HepG2 (cell line): ENCODE data around the gene SGSH. TPM values are rescaled to one million over a fixed set of nuclear protein-coding genes. Genes with fewer than 3 reads are reported as not detected.

ENCODE experiments used
- BCLAF1 ChIP-seq: fragments of 450-650 bp; IDR thresholded peaks from 2 replicates; pipeline ENCODE4 v1.6.1; 2017; ENCODE audit warnings: mild to moderate bottlenecking
- CHD4 ChIP-seq: fragments of 200-600 bp; sonication (generic); IDR thresholded peaks from 2 replicates; pipeline ENCODE4 v1.7.0; 2017; ENCODE audit warnings: mild to moderate bottlenecking, low read length, borderline replicate concordance
- HMG20A ChIP-seq: IDR thresholded peaks from 2 replicates; pipeline ENCODE4 v1.6.1; 2016; ENCODE audit warnings: borderline replicate concordance
- HNF4G ChIP-seq, 2 experiments: sonication (generic) in 1 of 2; formaldehyde crosslinking in 1 of 2; IDR thresholded peaks; 2 replicates each; pipeline versions ENCODE4 v1.4.0 to v1.6.1; 2011 to 2020; ENCODE audit warnings: borderline replicate concordance in 2 of 2, low read depth in 2 of 2, mild to moderate bottlenecking in 2 of 2, low read length in 1 of 2, missing genetic modification reagents in 1 of 2, moderate library complexity in 1 of 2
- KLF11 ChIP-seq: IDR thresholded peaks from 2 replicates; pipeline ENCODE4 v1.6.1; 2016; ENCODE audit warnings: missing compliant biosample characterization
- MAZ ChIP-seq, 2 experiments: sonication (generic) in 1 of 2; formaldehyde crosslinking in 1 of 2; IDR thresholded peaks; 2 replicates each; pipeline versions ENCODE4 v1.5.0 to v1.6.1; 2012 to 2020; ENCODE audit warnings: low read depth in 2 of 2, mild to moderate bottlenecking in 2 of 2, borderline replicate concordance in 1 of 2, improper control_type of control experiment in 1 of 2, low read length in 1 of 2, missing genetic modification reagents in 1 of 2, moderate library complexity in 1 of 2
- MED1 ChIP-seq: sonication (generic); formaldehyde crosslinking; IDR thresholded peaks from 2 replicates; pipeline ENCODE4 v1.4.0; 2020; ENCODE audit warnings: missing genetic modification reagents
- NFATC3 ChIP-seq: sonication (generic); formaldehyde crosslinking; IDR thresholded peaks from 2 replicates; pipeline ENCODE4 v1.5.1; 2020; ENCODE audit warnings: mild to moderate bottlenecking, missing genetic modification reagents
- NRL ChIP-seq: sonication (generic); formaldehyde crosslinking; IDR thresholded peaks from 2 replicates; pipeline ENCODE4 v1.5.0; 2020; ENCODE audit warnings: missing genetic modification reagents, mild to moderate bottlenecking, moderate library complexity, borderline replicate concordance
- SPEN ChIP-seq: sonication (generic); formaldehyde crosslinking; IDR thresholded peaks from 2 replicates; pipeline ENCODE4 v1.5.1; 2020; ENCODE audit warnings: low read depth, mild to moderate bottlenecking, missing genetic modification reagents
- THRA ChIP-seq: sonication (generic); formaldehyde crosslinking; IDR thresholded peaks from 2 replicates; pipeline ENCODE4 v1.4.0; 2020; ENCODE audit warnings: missing genetic modification reagents, borderline replicate concordance
- TMF1 ChIP-seq: sonication (generic); formaldehyde crosslinking; IDR thresholded peaks from 2 replicates; pipeline ENCODE4 v1.8.1; 2022; ENCODE audit warnings: low read depth, missing genetic modification reagents
- ZBED4 ChIP-seq: sonication (generic); formaldehyde crosslinking; IDR thresholded peaks from 2 replicates; pipeline ENCODE4 v1.4.0; 2020; ENCODE audit warnings: missing genetic modification reagents, borderline replicate concordance
- ZBTB33 ChIP-seq: sonication (generic); formaldehyde crosslinking; IDR thresholded peaks from 2 replicates; pipeline ENCODE4 v1.4.0; 2020; ENCODE audit warnings: missing genetic modification reagents
- ZNF543 ChIP-seq: sonication (generic); formaldehyde crosslinking; IDR thresholded peaks from 2 replicates; pipeline ENCODE4 v1.4.0; 2020; ENCODE audit warnings: mild to moderate bottlenecking, missing genetic modification reagents
- polyA plus RNA-seq, 8 experiments: library from polyadenylated mRNA; depleted of rRNA in 3 of 8; stranded (reverse) in 7 of 8; unstranded in 1 of 8; fragments of >200 nt; fragmentation: Illumina TruSeq in 4 of 8; extraction: Trizol in 4 of 8; gene quantifications; 2 replicates each; pipeline versions ENCODE4 v1.2.1 to v1.2.3, GENCODE V29; 2011 to 2016; ENCODE audit warnings: low read depth in 4 of 8, missing spikeins in 1 of 8, mixed read lengths in 1 of 8; ENCODE audit not compliant: insufficient read depth in 1 of 8
- total RNA-seq, 5 experiments: library from RNA; depleted of rRNA; stranded (reverse); fragments of >200 nt; fragmentation: Illumina TruSeq; extraction: Trizol; gene quantifications; 2 replicates each; pipeline ENCODE4 v1.2.3, GENCODE V29; 2016; ENCODE audit warnings: low read depth in 1 of 5

SGSH gene
- total and polyA plus RNA-seq, 2 of the 13 experiments (the other 11 are each of a cell fraction or from before 2014, with no cell fraction given): 12.2 to 17.6 TPM

- TF ChIP-seq ZBTB33 (CRISPR knock-in tag) (peak; percentile 82; the same call in 1 of the 2 replicates), MED1 (no peak; the same call in 1 of the 2 replicates), ZBED4 (CRISPR knock-in tag) (no peak), KLF11 (CRISPR knock-in tag) (no peak), MAZ (IDR thresholded peaks at IDR 0.05; ENCODE audit: borderline replicate concordance, low read depth, low read length) (no peak), MAZ (CRISPR knock-in tag; IDR thresholded peaks at IDR 0.05; ENCODE audit: low read depth) (0 out of 2 replicates have a peak, but pooled peaks have one; percentile 29), THRA (peak; percentile 56; the same call in 1 of the 2 replicates), NRL (peak; percentile 84; the same call in 1 of the 2 replicates), NFATC3 (no peak), HMG20A (peak; percentile 49; the same call in 1 of the 2 replicates), BCLAF1 (no peak), HNF4G (IDR thresholded peaks at IDR 0.05; ENCODE audit: borderline replicate concordance, low read depth, low read length) (peak; percentile 41; the same call in 1 of the 2 replicates), HNF4G (CRISPR knock-in tag; IDR thresholded peaks at IDR 0.05; ENCODE audit: borderline replicate concordance, low read depth) (peak; percentile 31; the same call in 1 of the 2 replicates), SPEN (CRISPR knock-in tag) (0 out of 2 replicates have a peak, but pooled peaks have one; percentile 23), TMF1 (CRISPR knock-in tag) (peak; percentile 29; the same call in 1 of the 2 replicates), CHD4 (0 out of 2 replicates have a peak, but pooled peaks have one; percentile 54), ZNF543 (CRISPR knock-in tag) (0 out of 2 replicates have a peak, but pooled peaks have one; percentile 17)
These were observed 24.2 kb downstream of the SGSH start (continued) for GRCh38 chr17:80195671-80196529.
